NCI-H526 treated with DMSO at 0.1 percent for 48 hours (cell line): ENCODE results near the gene ACP5.
"Not testable (repeated sequence)": the region's sequence is repeated elsewhere in the genome, so short reads cannot be mapped to it uniquely, and the experiment has no call there.

Experiments
- DNase-seq: peaks from one replicate; lab custom pipeline; 2025; lab: John Stamatoyannopoulos, UW

ACP5 gene

DNA sequence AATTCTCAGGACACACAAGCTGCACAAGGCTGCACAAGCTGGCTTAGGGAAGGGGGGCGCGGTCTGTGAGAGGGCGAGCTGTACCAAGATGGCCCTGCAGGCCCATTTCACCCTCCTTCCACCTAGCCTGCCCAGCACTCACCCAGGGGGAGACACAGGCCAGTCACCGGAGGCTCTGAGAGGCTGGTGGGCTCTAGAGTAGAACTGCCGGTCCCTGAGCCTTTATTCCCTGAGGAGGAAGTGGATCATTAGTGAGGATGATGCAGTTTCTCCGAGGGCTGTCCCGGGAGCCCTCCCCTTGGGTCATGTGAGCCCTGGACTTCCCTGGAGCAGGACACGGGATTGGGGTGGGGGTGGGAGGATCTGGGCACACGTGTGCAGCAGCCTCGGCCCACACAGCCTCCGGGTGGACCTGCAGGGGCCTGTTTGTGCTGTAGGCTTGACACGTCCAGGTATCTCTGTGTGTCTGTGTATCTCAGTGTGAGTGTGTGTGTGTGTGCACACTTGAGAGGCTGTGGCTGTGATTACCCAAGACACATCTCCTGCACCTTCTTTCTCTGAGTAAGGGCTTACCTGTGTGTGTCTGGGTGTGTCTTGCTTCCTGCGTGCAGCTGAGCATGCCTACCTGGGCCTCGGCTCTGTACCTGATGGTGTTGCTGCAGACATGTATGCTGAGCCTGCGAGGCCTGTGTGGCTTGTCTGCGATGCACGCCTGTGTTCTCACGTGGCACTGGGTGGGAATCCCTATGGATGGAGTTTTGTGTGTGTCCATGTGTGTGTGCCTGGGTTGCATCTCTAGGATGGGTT, at the start of gene ACP5:
ACP5 (minus strand) TSS at position 195 of the 807 bp plus-strand sequence. CDS start 328 bp downstream, outside the sequence.
- no peak for DNase-seq

DNA sequence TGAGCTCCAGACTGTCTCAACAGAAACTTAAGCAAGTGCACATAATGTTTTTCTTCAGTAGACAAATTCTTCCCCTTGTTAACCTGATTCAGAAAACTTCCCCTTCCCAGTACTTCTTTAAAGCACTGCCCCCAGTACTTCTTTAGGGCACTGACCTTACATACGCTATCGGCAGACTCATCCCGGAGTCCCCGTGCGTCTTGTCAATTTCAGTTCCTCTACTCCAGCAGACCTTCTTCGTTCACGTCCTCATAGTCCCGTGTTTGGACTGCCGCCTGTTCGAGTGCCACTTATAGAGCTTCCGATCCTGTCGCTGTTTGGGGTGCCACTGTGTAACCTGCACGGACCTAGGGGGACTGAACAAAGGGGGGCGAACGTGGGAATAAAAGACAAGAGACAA, 48.8 kb upstream of the ACP5 start:
- DNase-seq: no peak

- no peak for DNase-seq
These were observed 46.6 kb upstream of the ACP5 start for GRCh38 chr19:11624069-11624463.

- DNase-seq: not testable (repeated sequence)
These were observed 45.0 kb upstream of the ACP5 start for GRCh38 chr19:11622401-11622800.

DNA sequence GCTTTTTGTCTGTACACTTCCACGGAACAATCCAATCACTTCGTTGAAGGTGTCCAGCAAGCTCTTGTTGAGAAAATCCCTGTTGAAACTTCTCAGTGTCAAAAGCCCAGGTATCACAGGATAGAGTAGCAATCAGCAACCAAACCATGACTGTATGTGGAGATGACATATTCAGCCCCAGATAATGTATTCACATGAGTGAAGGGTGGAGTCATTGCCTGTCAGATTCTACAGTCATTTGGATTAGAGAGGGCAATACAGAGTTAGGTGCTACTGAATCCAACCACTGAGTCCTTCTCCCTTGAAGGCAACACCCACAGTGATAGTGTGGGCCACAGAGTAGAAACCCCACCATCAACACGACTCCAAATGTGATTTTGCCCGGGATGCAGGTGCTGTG, 43.1 kb upstream of the ACP5 start:
- no peak for DNase-seq

DNA sequence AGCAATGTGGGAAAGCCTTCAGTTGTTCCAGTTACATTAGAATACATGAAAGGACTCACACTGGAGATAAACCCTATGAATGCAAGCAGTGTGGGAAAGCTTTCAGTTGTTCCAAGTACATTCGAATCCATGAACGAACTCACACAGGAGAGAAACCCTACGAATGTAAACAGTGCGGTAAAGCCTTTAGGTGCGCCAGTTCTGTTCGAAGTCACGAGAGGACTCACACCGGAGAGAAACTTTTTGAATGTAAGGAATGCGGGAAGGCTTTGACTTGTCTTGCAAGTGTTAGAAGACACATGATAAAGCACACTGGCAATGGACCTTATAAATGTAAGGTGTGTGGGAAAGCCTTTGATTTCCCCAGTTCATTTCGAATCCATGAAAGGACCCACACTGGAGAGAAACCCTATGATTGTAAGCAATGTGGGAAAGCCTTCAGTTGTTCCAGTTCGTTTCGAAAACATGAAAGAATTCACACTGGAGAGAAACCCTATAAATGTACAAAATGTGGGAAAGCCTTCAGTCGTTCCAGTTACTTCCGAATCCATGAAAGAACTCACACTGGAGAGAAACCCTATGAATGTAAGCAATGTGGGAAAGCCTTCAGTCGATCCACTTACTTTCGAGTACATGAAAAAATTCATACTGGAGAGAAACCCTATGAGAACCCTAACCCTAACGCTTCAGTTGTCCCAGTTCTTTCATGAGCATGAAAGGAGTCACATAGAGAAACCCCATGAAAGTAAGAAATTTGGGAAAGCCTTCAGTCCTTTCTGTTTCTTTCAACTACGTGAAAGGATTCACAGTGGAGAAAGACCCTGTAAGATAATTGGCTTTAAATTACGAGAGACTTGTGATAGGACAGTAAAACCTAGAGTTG, 40.0 kb upstream of the ACP5 start:
- no peak for DNase-seq

DNA sequence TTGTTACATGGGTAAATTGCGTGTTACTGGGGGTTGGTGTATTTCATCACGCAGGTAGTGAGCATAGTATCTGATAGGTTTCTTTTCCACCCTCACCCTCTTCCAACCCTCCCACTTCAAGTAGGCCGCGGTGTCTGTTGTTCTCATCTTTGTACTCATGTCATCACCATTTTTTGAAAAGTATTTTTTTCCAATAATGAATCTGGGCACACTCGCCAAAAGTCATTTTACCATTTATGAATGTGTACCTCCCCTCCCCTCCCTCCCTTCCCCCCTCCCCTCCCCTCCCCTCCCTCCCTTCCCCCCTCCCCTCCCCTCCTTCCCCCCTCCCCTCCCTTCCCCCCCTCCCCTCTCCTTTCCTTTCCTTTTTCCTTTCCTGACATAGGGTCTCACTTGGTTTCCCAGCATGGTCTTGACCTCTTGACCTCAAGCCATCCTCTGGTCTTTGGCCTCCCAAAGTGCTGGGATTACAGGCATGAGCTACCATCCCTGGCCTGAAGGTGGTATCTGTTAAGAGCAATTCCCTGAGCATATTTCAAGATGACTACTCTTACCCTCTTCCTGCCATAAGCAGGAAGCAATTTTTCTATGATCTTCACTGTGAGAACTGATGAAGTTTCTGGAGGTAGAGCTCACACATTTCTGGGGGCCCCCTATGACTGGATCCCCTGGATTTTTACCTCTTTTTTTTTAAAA, 35.5 kb upstream of the ACP5 start:
- no peak for DNase-seq

GRCh38 chr19:11611730-11612129, 34.3 kb upstream of the ACP5 start:
- no peak for DNase-seq

DNA sequence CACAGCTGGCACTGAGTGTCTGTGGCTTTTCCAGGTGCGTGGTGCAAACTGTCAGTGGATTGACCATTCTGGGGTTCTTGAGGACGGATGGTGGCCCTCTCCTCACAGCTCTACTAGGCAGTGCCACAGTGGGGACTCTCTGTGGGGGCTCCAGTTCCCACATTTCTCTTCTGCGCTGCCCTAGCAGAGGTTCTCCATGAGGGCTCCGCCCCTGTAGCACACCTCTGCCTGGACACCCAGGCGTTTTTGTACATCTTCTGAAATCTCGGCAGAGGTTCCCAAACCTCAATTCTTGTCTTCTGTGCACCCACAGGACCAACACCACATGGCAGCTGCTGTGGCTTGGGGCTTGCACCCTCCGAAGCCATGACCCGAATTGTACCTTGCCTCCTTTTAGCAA, 29.0 kb upstream of the ACP5 start:
- no peak for DNase-seq

DNA sequence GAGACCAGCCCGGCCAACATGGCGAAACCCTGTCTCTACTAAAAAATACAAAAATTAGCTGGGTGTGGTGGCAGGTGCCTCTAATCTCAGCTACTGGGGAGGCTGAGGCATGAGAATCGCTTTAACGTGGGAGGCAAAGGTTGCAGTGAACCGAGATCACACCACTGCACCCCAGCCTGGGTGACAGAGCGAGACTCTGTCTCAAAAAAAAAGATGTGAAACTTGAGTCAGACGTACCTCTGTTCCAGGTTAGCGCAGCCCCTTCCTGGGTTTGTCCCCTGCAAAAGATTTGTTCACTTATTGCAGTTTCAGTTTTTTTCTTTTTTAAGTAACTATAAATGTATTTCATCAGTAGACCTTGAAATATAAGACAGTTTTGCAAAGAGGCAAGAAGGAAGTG, 22.3 kb upstream of the ACP5 start:
- DNase-seq: not testable (repeated sequence)

GRCh38 chr19:11598746-11599145, 21.3 kb upstream of the ACP5 start:
- DNase-seq: no peak

DNA sequence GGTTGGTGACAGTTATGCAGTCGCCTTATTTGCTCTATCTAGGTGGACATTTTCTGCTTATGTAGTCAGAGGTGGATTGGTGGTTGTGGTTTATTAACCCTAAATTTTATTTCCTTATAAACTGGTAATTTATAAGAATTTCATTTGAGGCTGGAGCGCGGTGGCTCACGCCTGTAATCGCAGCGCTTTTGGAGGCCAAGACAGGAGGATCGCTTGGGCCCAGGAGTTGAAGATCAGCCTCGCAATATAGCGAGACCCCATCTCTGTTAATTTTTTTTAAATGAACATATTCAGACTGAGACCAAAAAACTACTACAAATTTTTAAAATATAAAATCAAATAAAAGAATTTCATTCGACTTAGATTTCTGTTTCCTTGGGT, 20.6 kb upstream of the ACP5 start:
- no peak for DNase-seq

DNA sequence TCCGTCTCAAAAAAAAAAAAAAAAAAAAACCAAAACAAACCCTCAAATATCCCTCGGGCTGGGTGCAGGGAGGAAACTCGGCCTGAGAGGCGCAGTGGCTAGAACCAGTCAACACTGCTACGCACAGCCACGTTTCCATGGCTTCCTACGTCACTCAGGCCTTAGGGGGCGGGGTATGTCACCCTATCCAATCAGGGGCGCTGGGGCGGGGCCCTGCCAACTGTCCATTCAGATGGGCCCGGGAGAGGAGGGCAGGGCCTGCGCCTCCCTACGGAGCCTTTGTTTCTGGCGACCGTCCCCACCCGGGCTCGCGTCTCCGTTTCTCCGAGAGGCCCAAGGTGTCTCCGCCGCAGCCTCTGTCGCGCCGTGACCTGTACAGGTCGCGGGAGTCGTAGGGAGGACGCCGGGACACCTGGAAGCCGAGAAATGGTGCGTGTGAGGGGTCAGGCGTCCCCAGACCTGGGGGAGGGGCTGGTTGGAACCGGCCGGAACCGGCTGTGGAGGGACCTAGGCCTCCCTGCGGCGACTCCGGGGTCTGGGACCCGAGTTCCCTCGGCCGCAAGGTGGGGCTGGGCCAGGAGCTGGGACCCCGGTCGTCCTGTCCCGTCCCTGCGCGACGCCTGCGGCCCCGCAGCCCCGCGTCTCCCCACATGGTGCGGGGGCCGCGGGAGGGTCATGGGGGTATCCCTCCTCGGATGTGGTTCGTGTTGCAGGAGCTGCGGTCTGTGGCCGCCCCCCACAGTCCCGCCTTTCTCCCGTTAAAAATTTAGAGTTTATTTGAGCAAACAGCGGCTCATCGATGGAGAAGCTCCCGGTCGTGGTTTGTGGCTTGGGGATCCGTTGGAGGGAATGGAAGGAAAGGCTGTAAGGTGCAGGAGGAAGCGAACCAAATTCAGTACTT, 20.0 kb upstream of the ACP5 start, which contains the start of gene ZNF627:
ZNF627 (plus strand) TSS at position 282 of the 901 bp plus-strand sequence; CDS start at position 427, 145 bp downstream.
- DNase-seq: peak; percentile 88

- no peak for DNase-seq
These were observed 18.7 kb upstream of the ACP5 start for GRCh38 chr19:11596156-11596555.

- DNase-seq: no peak
These were observed 16.6 kb upstream of the ACP5 start for GRCh38 chr19:11594084-11594483.

DNA sequence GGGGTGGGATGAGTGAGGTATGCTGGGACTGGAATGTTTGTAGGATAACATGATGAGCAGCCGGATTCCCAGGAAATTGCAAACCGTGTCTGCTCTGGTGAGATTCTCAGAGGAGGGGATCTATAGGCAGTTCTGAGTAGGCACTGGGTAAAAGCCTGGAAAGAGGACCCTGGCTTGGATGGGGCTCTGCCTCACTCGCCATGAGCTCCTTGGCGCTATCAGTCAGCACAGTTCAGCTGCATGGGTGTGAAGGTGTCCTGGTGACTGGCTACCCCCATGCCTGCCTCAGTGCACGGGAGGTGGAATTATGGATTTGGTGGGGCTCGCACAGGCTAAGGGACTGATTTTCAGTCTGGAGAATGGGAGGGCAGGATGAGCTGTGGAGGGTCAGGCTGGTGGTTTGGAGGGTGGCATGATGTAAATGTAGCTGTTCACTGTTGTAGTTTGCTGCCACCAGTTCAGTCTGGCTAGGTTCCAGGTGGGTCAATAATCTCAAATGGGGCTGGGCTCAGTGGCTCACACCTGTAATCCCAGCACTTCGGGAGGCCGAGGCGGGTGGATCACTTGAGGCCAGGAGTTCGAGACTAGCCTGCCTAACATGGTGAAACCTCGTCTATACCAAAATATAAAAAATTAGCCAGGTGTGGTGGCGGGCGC, 10.7 kb upstream of the ACP5 start:
- DNase-seq: no peak

DNA sequence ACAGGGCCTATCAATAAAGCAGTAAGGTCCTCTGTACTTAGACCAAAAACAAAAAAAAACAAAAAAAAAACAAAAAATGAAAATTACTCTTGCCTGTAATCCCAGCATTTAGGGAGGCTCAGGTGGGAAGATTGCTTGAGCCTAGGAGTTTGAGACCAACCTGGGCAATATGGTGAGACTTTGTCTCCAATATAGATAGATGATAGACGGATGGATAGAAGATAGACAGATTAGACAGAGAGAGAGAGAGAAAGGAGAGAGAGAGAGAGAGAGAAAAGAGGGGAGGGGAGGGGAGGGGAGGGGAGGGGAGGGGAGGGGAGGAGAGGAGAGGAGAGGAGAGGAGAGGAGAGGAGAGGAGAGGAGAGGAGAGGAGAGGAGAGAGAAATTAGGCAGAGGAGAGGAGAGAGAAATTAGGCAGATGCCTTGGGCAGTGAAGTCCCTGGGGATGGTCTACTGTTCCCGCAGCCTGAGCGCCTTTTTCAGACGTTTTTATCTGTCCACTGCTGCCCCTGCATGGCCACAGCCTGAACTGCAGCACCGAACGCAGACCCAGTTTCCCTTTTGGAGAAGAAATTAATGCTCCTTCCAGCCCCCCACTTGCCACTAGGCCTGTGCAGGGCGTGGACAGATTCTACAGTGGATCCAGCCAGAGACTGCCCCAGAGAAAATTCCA, 10.0 kb upstream of the ACP5 start:
- peak; percentile 27 for DNase-seq

DNA sequence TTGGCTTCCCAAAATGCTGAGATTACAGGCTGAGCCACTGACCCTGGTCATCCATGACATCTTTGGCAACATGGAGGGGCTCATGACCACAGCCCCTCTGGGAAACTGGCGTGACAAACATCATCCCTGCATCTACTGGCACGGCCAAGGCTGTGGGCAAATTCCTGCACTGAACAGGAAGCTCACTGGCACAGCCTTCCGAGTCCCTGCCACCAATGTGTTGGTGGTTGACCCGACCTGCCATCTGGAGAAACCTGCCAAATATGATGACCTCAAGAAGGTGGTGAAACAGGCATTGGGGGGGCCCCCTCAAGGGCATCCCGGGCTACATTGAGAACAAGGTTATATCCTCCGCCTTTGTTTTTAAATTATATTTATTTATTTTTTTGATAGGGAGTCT, 8.9 kb upstream of the ACP5 start:
- DNase-seq: no peak

- DNase-seq: no peak
These were observed 4.3 kb upstream of the ACP5 start for GRCh38 chr19:11581740-11582139.

DNA sequence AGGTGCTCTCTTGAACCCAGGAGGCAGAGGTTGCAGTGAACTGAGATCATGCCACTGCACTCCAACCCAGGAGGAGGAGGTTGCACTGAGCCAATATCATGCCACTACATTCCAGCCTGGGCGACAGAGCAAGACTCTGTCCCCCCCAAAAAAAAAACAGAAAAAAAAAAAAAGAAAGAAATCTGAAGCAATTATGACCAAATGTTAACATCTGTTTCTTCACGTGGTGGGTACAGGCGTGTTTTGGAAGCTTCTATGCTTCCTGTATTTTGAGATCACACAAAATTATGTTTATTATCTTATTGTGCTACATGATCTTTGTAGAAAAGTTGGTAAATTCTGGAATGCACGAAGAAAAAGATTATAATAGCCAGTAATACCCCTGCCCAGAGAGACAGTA, 2.7 kb upstream of the ACP5 start:
- no peak for DNase-seq
